ENCODE data around the gene RTP4. TPM values are rescaled to one million over a fixed set of nuclear protein-coding genes. Genes with fewer than 3 reads are reported as not detected.

RTP4 gene
- polyA plus RNA-seq, 1 experiment: 0.16 TPM

GRCh38 chr3:187334904-187335303 lies 33.3 kb upstream of the RTP4 start:
- ChIA-PET POLR2A (no interaction called here), CTCF (interaction anchor here (1.2 to 2.3 kb wide), 2 partner anchors 12 to 16 kb away, joined by 3 to 12 read pairs; no protein-coding TSS in a partner anchor)
- no peak for TF ChIP-seq CTCF (IDR thresholded peaks at IDR 0.05; ENCODE audit: insufficient read depth, low read depth, low read length)
- no peak overlapping the region for H3K4me3 ChIP-seq (ENCODE audit: low read depth, low read length)
- peaks cover 3% of the 10 kb centered on the region; the same call in 1 of the 2 replicates for H3K27me3 ChIP-seq (ENCODE audit: control insufficient read depth, insufficient read depth, low read length)
- no peak for DNase-seq (ENCODE audit: low read depth)
- H3K36me3 ChIP-seq (ENCODE audit: control insufficient read depth, insufficient read depth, low read length): no peaks in the 10 kb centered on the region

GRCh38 chr3:187336322-187336721 lies 31.9 kb upstream of the RTP4 start:
- H3K36me3 ChIP-seq (ENCODE audit: control insufficient read depth, insufficient read depth, low read length): no peaks in the 10 kb centered on the region
- TF ChIP-seq CTCF (IDR thresholded peaks at IDR 0.05; ENCODE audit: insufficient read depth, low read depth, low read length): no peak
- peaks cover 3% of the 10 kb centered on the region; the same call in 1 of the 2 replicates for H3K27me3 ChIP-seq (ENCODE audit: control insufficient read depth, insufficient read depth, low read length)
- no peak for DNase-seq (ENCODE audit: low read depth)
- no peak overlapping the region for H3K4me3 ChIP-seq (ENCODE audit: low read depth, low read length)
- POLR2A ChIA-PET: no interaction called here
- CTCF ChIA-PET: interaction anchor here (0.9 to 1.5 kb wide), 3 partner anchors 17 to 328 kb away, joined by 3 to 7 read pairs (median 3); no protein-coding TSS in a partner anchor

- DNase-seq (ENCODE audit: low read depth): no peak
- ChIA-PET CTCF (interaction anchor here (0.5 to 1.3 kb wide), 3 partner anchors 21 to 338 kb away, joined by 3 to 5 read pairs (median 3); no protein-coding TSS in a partner anchor), POLR2A (no interaction called here)
- peaks cover 3% of the 10 kb centered on the region; the same call in 1 of the 2 replicates for H3K27me3 ChIP-seq (ENCODE audit: control insufficient read depth, insufficient read depth, low read length)
- no peak overlapping the region for H3K4me3 ChIP-seq (ENCODE audit: low read depth, low read length)
- TF ChIP-seq CTCF (IDR thresholded peaks at IDR 0.05; ENCODE audit: insufficient read depth, low read depth, low read length): no peak
- no peaks in the 10 kb centered on the region for H3K36me3 ChIP-seq (ENCODE audit: control insufficient read depth, insufficient read depth, low read length)
Observed at GRCh38 chr3:187340578-187340977, 27.6 kb upstream of the RTP4 start.

- TF ChIP-seq CTCF (IDR thresholded peaks at IDR 0.05; ENCODE audit: insufficient read depth, low read depth, low read length): no peak
- ChIA-PET CTCF (interaction anchor here (1.3 kb wide), 1 partner anchor 20 kb away, joined by 3 read pairs; no protein-coding TSS in a partner anchor), POLR2A (no interaction called here)
- DNase-seq (ENCODE audit: low read depth): no peak
- H3K4me3 ChIP-seq (ENCODE audit: low read depth, low read length): no peak overlapping the region
- H3K36me3 ChIP-seq (ENCODE audit: control insufficient read depth, insufficient read depth, low read length): no peaks in the 10 kb centered on the region
- H3K27me3 ChIP-seq (ENCODE audit: control insufficient read depth, insufficient read depth, low read length): peaks cover 3% of the 10 kb centered on the region; the same call in 1 of the 2 replicates
Observed at GRCh38 chr3:187342255-187342654, 25.9 kb upstream of the RTP4 start.

GRCh38 chr3:187343670-187344069 lies 24.5 kb upstream of the RTP4 start:
- H3K36me3 ChIP-seq (ENCODE audit: control insufficient read depth, insufficient read depth, low read length): no peaks in the 10 kb centered on the region
- no peak overlapping the region for H3K4me3 ChIP-seq (ENCODE audit: low read depth, low read length)
- ChIA-PET CTCF (interaction anchor here (1.4 to 2.4 kb wide), 2 partner anchors 24 to 125 kb away, joined by 3 to 7 read pairs; no protein-coding TSS in a partner anchor), POLR2A (no interaction called here)
- no peak for TF ChIP-seq CTCF (IDR thresholded peaks at IDR 0.05; ENCODE audit: insufficient read depth, low read depth, low read length)
- H3K27me3 ChIP-seq (ENCODE audit: control insufficient read depth, insufficient read depth, low read length): peaks cover 3% of the 10 kb centered on the region; the same call in 1 of the 2 replicates
- no peak for DNase-seq (ENCODE audit: low read depth)

All from BJ (cell line).